AG09319 (cell line): ENCODE measurements around the gene PTPRC.

Experiments used
- DNase-seq: peaks from one replicate; pipeline ENCODE4 v3.0.0-alpha.2; 2010; ENCODE audit warnings: low read depth; ENCODE audit errors: extremely low read depth
- TF ChIP-seq, protein P1 (sequence below): IDR thresholded peaks from 2 replicates; pipeline ENCODE4 v1.5.1; 2011; ENCODE audit warnings: low read depth, mild to moderate bottlenecking, inconsistent platforms, low read length, moderate library complexity

PTPRC gene

DNA sequence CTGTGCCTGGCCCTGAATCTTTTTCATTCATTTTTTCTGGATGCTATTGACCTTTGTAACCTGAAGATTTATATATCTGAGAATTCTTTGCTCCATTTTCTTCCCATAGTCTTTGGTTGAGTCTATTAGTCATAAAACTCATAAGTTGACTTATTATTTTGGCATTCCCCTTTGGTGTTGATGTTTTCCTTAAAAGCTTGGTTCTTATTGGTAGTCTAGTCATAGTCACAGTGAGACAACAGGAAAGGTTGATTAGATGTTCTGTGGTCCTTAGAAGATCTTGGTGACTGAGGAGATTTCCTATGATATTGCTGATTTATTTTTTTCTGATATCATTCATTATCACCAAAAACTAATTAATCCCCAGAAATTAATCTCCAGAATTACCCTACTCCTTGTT is 86.2 kb downstream of the PTPRC start:
- DNase-seq = no peak
- TF ChIP-seq, protein P1, sequence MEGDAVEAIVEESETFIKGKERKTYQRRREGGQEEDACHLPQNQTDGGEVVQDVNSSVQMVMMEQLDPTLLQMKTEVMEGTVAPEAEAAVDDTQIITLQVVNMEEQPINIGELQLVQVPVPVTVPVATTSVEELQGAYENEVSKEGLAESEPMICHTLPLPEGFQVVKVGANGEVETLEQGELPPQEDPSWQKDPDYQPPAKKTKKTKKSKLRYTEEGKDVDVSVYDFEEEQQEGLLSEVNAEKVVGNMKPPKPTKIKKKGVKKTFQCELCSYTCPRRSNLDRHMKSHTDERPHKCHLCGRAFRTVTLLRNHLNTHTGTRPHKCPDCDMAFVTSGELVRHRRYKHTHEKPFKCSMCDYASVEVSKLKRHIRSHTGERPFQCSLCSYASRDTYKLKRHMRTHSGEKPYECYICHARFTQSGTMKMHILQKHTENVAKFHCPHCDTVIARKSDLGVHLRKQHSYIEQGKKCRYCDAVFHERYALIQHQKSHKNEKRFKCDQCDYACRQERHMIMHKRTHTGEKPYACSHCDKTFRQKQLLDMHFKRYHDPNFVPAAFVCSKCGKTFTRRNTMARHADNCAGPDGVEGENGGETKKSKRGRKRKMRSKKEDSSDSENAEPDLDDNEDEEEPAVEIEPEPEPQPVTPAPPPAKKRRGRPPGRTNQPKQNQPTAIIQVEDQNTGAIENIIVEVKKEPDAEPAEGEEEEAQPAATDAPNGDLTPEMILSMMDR = no peak

DNA sequence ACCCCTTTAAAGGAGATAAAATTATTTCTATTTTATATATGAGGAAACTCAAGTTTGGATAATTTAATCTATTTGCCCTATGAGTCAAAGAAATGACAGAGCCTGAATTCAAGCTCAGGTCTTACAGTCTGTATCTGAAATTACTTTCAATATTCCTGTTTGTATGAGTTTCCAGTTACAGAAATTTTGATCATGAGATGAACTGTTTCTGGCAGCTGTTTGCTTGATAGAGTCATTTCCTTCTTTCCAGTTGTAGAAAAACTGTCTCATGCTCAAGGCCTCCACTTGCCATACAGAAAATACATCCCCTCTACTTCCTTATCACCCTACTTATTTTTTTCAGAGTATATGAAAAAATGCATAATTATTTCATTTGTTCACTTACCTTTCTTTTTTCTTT is 87.6 kb downstream of the PTPRC start:
- TF ChIP-seq, protein P1 = no peak
- DNase-seq = no peak

DNA sequence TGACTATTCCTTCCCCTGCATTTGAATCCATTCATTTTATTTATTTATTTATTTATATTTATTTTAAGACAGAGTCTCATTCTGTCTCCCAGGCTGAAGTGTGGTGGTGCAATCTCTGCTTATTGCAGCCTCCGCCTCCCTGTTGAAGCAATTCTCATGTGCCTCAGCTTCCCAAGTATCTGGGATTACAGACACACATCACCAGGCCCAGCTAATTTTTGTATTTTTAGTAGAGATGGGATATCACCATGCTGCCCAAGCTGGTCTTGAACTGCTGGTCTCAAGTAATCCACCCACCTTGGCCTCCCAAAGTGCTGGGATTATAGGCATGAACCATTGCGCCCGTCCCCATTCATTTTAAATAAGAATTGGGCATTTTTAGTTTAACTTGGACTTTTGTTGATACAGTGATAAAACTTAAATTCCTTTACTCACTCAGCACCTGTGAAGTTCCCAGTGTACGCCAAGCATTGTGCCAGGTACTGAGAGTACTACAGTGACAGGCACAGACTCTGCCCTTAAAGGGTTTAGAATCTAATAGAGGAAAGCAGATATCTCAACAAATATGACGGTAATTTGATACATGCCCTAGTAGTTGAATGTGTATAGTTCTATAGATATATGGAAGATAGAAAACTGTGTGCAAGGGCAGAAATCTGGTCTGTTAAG is 90.5 kb downstream of the PTPRC start:
- DNase-seq = no peak
- TF ChIP-seq, protein P1 = no peak

DNA sequence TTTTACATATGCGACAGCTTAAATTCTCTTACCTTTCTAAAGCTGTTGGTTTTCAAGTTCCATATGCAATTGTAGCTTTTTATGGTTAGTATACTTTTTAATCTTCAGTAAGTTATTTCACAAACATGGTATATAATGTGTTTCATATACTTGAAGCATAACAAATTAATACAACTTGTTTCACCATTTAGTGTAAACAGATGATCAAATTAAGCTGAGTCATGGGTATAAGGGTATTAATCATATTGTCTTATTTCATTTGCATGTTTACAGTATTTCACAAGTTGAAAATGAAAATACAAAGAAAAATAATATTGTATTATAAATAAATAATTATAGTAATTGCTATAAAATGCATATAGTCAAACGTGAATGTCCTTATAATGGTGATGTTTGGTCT is 92.1 kb downstream of the PTPRC start:
- TF ChIP-seq, protein P1 = no peak
- DNase-seq = no peak

DNA sequence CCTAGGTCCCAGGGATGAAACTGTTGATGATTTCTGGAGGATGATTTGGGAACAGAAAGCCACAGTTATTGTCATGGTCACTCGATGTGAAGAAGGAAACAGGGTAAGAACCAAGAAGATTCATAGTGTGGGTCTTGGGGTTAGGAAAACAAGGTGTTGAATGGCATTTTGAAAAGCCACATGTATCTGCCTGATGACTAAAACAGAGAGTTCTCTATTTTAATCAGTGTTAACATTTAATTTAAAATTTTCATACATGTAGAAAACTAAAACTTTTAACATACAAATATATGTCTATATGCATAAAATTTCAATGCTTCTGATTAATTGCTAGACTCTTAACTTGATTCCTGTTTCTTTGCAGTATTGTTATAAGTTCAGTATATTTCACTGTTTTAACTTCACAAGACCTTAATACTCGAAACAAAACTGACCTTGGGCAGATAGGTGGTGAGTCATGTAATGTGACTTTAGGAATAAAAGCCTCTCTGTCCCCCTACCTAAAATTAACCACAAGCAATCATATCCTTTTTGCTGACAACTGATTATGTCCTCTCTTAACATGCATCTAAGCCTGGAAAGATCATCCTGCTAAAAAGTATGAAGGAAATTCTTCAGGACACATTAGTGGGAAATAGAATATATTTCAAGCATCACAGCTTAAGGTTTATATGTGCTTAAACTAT is 95.6 kb downstream of the PTPRC start:
- DNase-seq = no peak
- TF ChIP-seq, protein P1 = no peak

DNA sequence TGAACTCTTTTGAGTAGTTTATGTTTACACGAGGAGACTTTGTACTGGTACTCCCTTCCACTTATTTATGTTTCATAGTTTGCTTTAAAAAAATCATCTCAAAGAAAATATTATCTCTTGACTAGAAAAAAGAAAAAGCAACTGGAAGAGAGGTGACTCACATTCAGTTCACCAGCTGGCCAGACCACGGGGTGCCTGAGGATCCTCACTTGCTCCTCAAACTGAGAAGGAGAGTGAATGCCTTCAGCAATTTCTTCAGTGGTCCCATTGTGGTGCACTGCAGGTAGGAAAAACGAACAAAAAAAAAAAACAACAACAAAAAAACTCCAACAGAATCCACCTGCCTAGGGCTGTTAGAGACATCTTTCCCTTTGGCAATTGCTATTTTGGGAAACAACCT is 102.9 kb downstream of the PTPRC start:
- no peak for DNase-seq
- TF ChIP-seq, protein P1 = no peak

DNA sequence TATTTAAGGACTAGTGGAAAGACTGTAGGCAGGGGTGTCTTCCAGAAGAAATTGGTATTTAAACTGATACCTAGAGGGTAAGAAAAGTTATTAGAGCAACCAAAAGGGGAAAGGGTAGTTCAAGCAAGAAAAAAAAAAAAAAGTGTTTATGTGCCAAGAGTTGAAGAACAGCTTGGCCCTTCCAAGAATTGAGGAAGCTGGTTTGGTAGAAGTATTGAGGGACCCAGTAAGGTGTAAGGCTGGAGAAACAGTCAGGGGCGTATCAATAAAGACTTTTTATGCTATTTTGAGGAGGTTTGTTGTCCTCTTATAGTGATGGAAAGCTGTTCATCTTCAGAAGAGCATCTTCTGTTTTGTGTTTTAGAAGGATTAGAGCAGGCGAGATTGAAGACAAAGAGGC is 108.3 kb downstream of the PTPRC start:
- TF ChIP-seq, protein P1 = no peak
- DNase-seq = no peak
